GM20431 (cell line): ENCODE measurements around the gene KIAA0408.

Experiments used
- in situ Hi-C: fragments of 300-500 bp; cut with MseI, MboI; formaldehyde crosslinking; loops from one replicate; pipeline ENCODE4 v1.15.0; 2020; ENCODE audit warnings: low sequenced_read_pairs; ENCODE audit not compliant: unreplicated experiment

The KIAA0408 gene

GRCh38 chr6:127459231-127459641 is at the start of gene KIAA0408:
Gene KIAA0408, minus strand, starts transcription at chr6:127459389. Its CDS starts 5,408 bp downstream, at chr6:127453981.
- in situ Hi-C loops = no loop called here

- in situ Hi-C loops = no loop called here
Measured at GRCh38 chr6:127506894-127507293, 47.7 kb upstream of the KIAA0408 start.

GRCh38 chr6:127503022-127503421 is 43.8 kb upstream of the KIAA0408 start:
- in situ Hi-C loops = no loop called here

- in situ Hi-C loops = no loop called here
Measured at GRCh38 chr6:127497410-127497809, 38.2 kb upstream of the KIAA0408 start.

GRCh38 chr6:127496471-127496870 is 37.3 kb upstream of the KIAA0408 start:
- in situ Hi-C loops = no loop called here

GRCh38 chr6:127494240-127494767 is 35.1 kb upstream of the KIAA0408 start:
- in situ Hi-C loops = no loop called here

GRCh38 chr6:127489248-127489647 is 30.1 kb upstream of the KIAA0408 start:
- in situ Hi-C loops = loop anchor here (10.0 kb wide), 1 partner anchor 46 kb away; no protein-coding TSS in a partner anchor

GRCh38 chr6:127486934-127487333 is 27.7 kb upstream of the KIAA0408 start:
- in situ Hi-C loops = loop anchor here (10.0 kb wide), 1 partner anchor 48 kb away; no protein-coding TSS in a partner anchor

- in situ Hi-C loops = loop anchor here (10.0 kb wide), 1 partner anchor 50 kb away; no protein-coding TSS in a partner anchor
Measured at GRCh38 chr6:127484212-127484863, 25.1 kb upstream of the KIAA0408 start.

GRCh38 chr6:127483399-127484055 is 24.3 kb upstream of the KIAA0408 start:
- in situ Hi-C loops = loop anchor here (10.0 kb wide), 1 partner anchor 51 kb away; no protein-coding TSS in a partner anchor

- in situ Hi-C loops = loop anchor here (10.0 kb wide), 1 partner anchor 52 kb away; no protein-coding TSS in a partner anchor
Measured at GRCh38 chr6:127482325-127482724, 23.1 kb upstream of the KIAA0408 start.

GRCh38 chr6:127481628-127482027 is 22.4 kb upstream of the KIAA0408 start:
- in situ Hi-C loops = loop anchor here (10.0 kb wide), 1 partner anchor 53 kb away; no protein-coding TSS in a partner anchor

- in situ Hi-C loops = loop anchor here (10.0 kb wide), 1 partner anchor 54 kb away; no protein-coding TSS in a partner anchor
Measured at GRCh38 chr6:127481111-127481510, 21.9 kb upstream of the KIAA0408 start.

GRCh38 chr6:127477658-127478057 is 18.5 kb upstream of the KIAA0408 start:
- in situ Hi-C loops = no loop called here

GRCh38 chr6:127475823-127476176 is 16.6 kb upstream of the KIAA0408 start:
- in situ Hi-C loops = no loop called here

GRCh38 chr6:127475135-127475822 is 16.1 kb upstream of the KIAA0408 start:
- in situ Hi-C loops = no loop called here

- in situ Hi-C loops = no loop called here
Measured at GRCh38 chr6:127471379-127472255, 12.4 kb upstream of the KIAA0408 start.

GRCh38 chr6:127468936-127469335 is 9.7 kb upstream of the KIAA0408 start:
- in situ Hi-C loops = no loop called here

GRCh38 chr6:127466416-127466815 is 7.2 kb upstream of the KIAA0408 start:
- in situ Hi-C loops = no loop called here
